HG03196 (cell line): ENCODE results near the gene FAP.
A peak's percentile ranks its signal among the peaks of the same experiment; 100 is the strongest.

ENCODE experiments used
- ATAC-seq: cut with Tn5 transposase; IDR thresholded peaks from one replicate; pipeline ENCODE4 v1.9.1; 2021; ENCODE audit not compliant: unreplicated experiment

FAP gene, protein sequence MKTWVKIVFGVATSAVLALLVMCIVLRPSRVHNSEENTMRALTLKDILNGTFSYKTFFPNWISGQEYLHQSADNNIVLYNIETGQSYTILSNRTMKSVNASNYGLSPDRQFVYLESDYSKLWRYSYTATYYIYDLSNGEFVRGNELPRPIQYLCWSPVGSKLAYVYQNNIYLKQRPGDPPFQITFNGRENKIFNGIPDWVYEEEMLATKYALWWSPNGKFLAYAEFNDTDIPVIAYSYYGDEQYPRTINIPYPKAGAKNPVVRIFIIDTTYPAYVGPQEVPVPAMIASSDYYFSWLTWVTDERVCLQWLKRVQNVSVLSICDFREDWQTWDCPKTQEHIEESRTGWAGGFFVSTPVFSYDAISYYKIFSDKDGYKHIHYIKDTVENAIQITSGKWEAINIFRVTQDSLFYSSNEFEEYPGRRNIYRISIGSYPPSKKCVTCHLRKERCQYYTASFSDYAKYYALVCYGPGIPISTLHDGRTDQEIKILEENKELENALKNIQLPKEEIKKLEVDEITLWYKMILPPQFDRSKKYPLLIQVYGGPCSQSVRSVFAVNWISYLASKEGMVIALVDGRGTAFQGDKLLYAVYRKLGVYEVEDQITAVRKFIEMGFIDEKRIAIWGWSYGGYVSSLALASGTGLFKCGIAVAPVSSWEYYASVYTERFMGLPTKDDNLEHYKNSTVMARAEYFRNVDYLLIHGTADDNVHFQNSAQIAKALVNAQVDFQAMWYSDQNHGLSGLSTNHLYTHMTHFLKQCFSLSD

DNA sequence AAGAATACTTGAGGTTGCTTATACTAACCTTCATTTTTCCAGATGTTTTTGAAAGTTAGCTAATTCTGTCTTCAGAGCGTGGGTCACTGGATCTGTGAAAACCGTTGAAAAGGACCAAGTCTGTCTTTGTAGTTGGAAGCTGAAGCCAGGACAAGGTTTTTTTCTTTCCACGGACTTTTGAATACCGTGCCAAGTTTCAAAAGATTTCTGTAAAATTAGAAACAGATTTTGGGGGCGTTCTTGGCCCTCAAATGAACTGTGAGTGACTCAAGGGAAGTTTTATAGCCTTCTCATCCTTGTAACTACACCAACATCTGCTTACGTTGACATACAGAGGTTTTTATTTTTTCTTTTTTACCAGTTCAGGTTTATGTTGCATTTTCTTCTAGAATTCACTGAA, at the start of gene FAP:
TSS of gene FAP (minus strand) at position 152 of the 400 bp plus-strand sequence. CDS start at position 34, 118 bp downstream.
- ATAC-seq, result no peak

- ATAC-seq, result no peak
Observed at GRCh38 chr2:162291748-162292147, 48.5 kb upstream of the FAP start.

DNA sequence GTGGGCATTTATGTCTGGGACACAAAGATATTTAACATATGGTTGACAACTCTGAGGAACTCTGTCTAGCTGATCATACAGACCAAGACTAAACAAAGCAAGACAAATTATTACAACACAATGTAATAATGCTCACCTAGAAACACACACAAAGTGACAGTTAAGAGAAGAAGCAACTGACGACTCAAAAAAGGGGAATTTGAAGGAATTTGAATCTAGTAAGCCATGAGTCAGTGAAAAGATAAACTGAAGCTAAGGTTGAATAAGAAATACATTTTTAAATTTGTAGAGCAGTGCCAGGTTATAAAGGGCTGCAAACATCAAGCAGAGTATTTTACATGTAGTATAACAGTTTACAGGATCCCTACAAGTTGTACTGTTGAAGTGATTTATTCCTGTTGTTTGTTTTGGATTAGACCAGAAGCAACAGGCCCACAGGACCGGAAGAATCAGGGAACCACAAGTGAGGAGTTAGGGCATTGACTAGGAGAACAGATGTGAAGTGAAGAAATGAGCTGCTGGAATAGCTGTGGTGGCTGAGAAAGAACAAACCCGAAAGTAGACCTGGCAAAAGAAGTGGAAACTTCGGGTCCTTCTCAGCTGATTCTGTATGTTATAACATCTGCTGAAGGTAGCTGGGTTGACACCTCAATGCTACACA, 39.6 kb upstream of the FAP start:
- ATAC-seq, result no peak

DNA sequence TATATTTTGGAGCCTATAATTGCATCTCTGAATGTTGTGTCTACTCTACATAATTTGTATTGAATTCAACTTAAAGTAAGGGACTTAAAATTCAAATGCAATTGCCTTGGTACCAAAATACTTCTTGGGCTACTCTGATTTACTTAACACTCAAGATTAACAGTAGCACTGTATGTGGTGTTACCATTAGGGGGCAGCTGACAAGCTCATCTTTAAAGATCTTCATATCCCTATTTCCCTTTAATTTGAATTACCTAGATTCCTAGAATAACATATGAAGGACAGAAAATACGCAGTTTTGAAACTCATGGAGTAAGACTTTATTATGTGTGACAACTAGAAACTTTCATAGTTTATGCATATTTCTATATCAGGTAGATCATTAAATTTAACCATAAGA, 37.4 kb upstream of the FAP start:
- ATAC-seq, result no peak

DNA sequence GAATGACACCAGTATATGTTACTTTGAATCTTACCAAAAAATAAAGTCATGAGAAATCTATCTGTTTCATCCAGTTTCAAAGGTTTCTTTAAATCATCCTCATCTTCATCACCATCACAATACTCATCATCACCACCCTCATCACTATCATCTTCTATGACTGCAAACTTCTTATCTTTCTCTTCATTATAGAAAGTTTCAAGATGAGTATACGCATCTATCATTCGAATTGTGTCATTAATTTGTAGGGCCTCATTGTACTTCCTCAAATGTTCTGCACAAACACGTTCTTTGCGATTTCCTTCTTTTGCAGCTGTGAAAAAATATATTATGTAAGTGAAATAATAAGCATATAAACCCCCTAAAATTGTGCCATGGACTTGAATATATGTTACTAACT, 34.1 kb upstream of the FAP start:
- no peak for ATAC-seq

GRCh38 chr2:162267996-162268395, 24.8 kb upstream of the FAP start:
- ATAC-seq, result no peak

DNA sequence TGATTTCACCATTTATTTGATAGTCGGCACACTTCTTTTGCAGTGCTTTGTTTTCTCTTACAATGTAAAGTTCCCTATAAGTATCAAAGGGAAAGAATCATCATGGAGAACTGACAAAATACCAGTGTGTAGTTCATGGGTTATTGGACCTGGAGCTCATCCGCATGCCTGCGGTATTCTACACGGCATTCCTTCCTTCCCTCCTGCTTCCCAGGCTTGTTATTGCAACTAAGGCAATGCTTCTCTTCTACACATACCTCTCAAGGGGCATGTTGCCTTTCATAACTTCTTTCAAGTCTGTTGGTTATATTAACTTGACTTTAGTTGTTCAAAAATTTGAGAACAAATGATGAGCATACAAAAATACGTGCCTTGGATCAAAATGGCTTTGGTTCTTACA, 24.3 kb upstream of the FAP start:
- ATAC-seq, result no peak

DNA sequence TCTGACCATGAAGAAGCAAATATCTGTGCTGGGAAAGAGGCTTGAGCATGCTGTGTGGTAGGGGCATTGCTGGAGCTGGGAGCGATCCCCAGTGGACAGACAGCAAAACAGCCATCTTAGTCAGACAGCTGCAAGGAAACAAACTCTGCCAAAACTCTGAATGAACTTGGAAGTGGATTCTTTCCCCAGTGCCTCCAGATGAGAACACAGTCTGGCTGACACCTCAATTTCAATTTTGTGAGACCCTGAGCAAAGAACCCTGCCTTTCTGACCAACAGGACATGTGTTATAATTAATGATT, 23.2 kb upstream of the FAP start:
- ATAC-seq, result no peak

DNA sequence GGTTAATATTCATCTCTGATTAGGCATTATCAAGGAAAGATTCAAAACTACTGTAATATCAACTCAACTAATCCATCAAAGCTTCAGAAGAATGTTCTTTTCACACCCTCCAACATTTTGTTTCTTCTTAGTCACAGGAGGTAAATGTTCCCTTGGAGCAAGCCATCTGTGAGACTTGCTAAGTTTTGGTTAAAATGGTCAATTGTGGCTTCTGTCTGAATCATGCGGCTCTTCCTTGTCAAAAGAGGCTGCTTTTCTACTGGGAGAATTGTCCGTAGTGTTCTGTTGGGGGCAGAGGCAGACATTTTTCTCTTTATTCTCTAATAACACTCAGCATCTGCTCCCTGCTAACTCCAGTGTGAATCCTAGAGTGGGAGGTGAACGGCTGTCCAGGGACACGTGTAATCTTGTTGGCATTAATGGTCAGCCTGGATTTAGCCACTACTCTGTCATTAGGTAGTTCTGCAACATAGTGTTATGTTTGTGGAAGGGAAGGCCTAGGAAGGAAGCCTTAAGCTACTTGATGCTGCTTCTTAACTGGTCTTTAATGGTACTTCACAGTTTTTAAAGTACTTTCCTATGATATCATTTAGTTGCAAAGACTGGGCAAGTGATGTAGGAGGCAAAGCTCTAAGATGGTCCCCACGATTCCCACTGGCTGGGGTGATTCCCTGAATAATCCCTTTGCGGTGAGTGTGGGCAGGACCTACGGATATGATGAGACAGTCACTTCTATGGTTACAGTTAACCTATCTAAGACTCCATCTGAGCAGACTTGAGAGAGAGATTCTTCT, 22.6 kb upstream of the FAP start:
- no peak for ATAC-seq

- peak; percentile 57 for ATAC-seq
Observed at GRCh38 chr2:162261032-162261945, 18.0 kb upstream of the FAP start.

GRCh38 chr2:162258686-162259085, 15.4 kb upstream of the FAP start:
- ATAC-seq, result no peak

DNA sequence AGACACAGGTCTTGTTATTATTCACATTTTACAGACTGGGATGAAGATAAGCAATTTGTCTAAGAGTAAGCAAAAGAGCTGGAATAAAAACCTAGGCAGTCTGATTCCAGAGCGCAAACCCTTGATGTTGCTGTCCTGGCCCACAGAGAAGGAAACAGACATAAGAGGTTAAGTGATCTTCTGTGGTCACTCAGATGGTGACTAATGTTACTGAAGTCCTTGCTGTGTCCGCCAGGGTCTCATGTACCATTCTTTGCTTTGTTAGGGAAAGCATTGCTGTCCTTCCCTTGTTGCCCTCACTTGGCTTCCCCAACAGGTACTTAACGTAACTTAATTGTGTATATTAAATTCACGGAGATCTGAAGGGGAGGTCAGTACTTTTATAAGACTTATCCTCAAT, 14.9 kb upstream of the FAP start:
- no peak for ATAC-seq

- ATAC-seq, result no peak
Observed at GRCh38 chr2:162257425-162257824, 14.2 kb upstream of the FAP start.

DNA sequence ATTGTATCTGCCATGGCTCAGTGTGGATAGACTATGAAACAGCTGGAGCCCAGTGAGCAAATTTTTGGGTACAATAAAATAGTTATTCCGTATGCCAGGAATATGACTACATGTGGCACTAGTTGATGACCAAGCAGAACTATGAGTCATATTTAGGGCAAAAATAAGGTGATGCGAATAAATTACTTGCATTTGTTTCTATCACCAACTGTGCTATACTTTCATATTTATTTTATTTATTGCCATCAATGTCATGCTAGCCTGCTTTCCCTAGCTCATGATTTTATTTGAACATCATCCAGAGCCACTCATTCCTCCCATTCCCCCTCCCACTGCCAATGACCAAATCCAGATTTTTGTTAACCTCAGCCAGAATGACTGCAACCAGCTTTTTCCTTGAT, 13.3 kb upstream of the FAP start:
- ATAC-seq, result no peak

- no peak for ATAC-seq
Observed at GRCh38 chr2:162254236-162254871, 11.1 kb upstream of the FAP start.

GRCh38 chr2:162253435-162253834, 10.2 kb upstream of the FAP start:
- ATAC-seq, result no peak

DNA sequence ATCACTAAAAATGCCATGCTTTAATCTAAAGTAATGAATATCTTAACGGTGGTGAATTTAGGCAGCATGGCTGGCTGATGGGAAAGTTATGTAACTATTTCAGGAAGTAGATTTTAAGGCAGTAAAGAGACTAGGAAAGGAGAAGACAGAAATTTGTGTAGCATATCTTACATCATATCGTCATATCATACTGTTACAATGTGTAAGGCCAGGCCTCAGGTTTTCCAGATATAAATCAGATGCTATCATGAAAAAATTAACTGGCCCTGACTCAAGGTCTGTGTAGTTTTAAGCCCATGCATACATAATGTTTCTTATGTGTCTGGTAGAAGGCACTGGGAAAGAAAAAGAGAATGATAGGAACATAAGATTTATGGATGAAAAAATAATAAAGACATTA, 8.9 kb upstream of the FAP start:
- no peak for ATAC-seq

DNA sequence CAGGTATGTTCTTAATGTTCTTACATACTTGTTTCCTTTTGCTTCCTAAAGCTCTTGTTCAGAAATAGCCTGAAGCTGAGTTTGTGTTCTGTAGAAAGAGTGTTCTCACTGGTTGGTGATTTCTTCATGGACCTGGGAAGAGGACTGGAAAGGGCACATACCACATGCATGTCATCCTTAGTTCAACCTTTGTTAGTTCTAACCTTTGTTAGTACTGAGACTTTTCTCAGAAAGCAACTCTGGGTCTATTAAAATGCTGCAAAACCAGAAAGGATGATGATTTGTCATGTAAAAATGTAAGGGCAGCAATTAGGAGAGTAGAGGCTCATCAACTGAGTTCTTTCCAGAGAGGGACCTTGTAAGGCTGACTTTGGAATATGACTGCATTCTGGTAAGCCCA, 2.5 kb upstream of the FAP start:
- no peak for ATAC-seq

DNA sequence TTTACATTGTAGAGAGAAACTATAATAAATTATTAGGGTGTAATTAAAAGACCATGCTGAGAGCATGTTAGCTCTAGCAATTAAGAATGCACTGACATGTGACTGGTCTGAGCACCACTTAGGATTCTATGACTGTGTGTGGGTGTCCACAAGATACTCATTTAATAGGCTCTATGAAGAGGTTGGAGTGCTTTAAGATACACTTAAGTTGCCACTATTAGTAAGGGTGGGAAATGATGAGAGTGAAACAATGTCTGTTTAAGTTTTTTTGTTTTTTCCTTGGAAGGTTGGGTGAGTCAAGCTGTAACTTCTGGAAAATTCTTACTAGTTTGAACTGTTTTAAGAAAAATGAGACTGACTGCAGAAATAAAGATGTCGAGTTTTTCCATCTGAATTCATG, 1.8 kb upstream of the FAP start:
- no peak for ATAC-seq

DNA sequence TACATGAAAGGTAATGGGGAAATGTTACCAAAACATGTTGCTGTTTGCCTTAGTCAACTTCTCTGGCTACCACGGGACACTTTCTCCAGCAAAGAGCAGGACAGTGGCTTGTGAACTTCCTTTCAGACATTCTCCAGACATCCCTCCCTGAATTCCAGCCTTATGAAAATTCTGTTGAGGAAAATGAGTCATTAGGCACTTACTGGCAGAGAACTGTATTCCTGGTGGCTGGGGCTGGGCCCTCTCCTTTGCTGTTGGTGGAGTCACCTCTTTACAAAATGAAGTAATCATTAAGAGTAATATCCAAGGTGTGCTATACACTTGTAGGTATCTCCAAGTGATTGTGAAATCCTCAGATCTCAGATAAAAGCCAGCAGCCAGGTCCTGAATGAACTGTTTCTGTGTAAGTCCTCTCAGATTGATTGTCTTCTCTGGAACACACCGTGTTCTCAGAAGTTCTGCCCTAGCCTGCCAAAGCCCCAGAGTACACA, 1.3 kb upstream of the FAP start:
- ATAC-seq, result no peak
